Esophagus muscularis mucosa (tissue), 4 donors: ENCODE results near the gene CENPC. TPM values are rescaled to one million over a fixed set of nuclear protein-coding genes. Genes with fewer than 3 reads are reported as not detected.

Experiments
- DNase-seq: peaks from one replicate; pipeline ENCODE4 v3.0.0-alpha.2; 2017; ENCODE audit errors: extremely low spot score
- H3K27ac ChIP-seq, 4 donors: fragments of 200-600 bp; sonication (generic); replicated peaks in 1 of 4; 1 replicate in 3 of 4; 2 replicates in 1 of 4; pipeline ENCODE4 v1.5.1; 2016 to 2019; ENCODE audit warnings: mild to moderate bottlenecking in 1 of 4
- H3K27me3 ChIP-seq, 4 donors: fragments of 200-600 bp; sonication (generic); one replicate each; pipeline versions ENCODE4 v1.5.1 to v1.6.0; 2016 to 2019
- H3K36me3 ChIP-seq, 4 donors: fragments of 200-600 bp; sonication (generic); one replicate each; pipeline ENCODE4 v1.5.1; 2016 to 2019
- H3K4me1 ChIP-seq, 4 donors: fragments of 200-600 bp; sonication (generic); one replicate each; pipeline ENCODE4 v1.5.1; 2016 to 2019
- H3K4me3 ChIP-seq, 4 donors: fragments of 200-600 bp; sonication (generic); 1 replicate in 2 of 4; 2 replicates in 2 of 4; pipeline ENCODE4 v1.5.1; 2016 to 2019; ENCODE audit warnings: mild to moderate bottlenecking in 4 of 4, moderate library complexity in 1 of 4
- H3K9me3 ChIP-seq, 4 donors: fragments of 200-600 bp; sonication (generic); 1 replicate in 3 of 4; 2 replicates in 1 of 4; pipeline ENCODE4 v1.5.1; 2016 to 2019
- EP300 ChIP-seq: sonication (generic); formaldehyde crosslinking; IDR thresholded peaks from one replicate; pipeline ENCODE4 v1.6.1; 2017; ENCODE audit warnings: antibody characterized with exemption
- POLR2A ChIP-seq: fragments of 450-650 bp; IDR thresholded peaks from one replicate; pipeline ENCODE4 v1.6.1; 2017; ENCODE audit warnings: antibody characterized with exemption, moderate library complexity, mild to moderate bottlenecking, low read depth
- POLR2AphosphoS5 ChIP-seq, 2 donors: sonication (generic); formaldehyde crosslinking; IDR thresholded peaks; one replicate each; pipeline ENCODE4 v1.6.1; 2017; ENCODE audit warnings: antibody characterized with exemption in 2 of 2
- WGBS: methylation state at CpG from one replicate; pipeline ENCODE4 v1.1.5; 2018; 5-methylcytosine and 5-hydroxymethylcytosine counted together
- intact Hi-C: fragments of 100-400 bp; cut with DNase I; formaldehyde crosslinking; loops from one replicate; pipeline ENCODE4 v1.15.1; 2023
- total RNA-seq, 4 donors: library from RNA; depleted of rRNA; stranded (reverse); fragments of >200 nt; gene quantifications; one replicate each; pipeline versions ENCODE4 v1.1.0 to v1.2.1, GENCODE V29; 2016
- TF ChIP-seq, protein P1 (sequence below), 3 experiments: fragments of 200-600 bp in 2 of 3; fragments of 450-650 bp in 1 of 3; sonication (generic) in 2 of 3; IDR thresholded peaks; one replicate each; pipeline ENCODE4 v1.5.1; 2017 to 2019; ENCODE audit warnings: antibody characterized with exemption in 3 of 3, mild to moderate bottlenecking in 2 of 3, moderate library complexity in 1 of 3

Gene CENPC
- total RNA-seq, 4 donors from 2014 or later = 14.5 to 26.2 (median 15.3) TPM

DNA sequence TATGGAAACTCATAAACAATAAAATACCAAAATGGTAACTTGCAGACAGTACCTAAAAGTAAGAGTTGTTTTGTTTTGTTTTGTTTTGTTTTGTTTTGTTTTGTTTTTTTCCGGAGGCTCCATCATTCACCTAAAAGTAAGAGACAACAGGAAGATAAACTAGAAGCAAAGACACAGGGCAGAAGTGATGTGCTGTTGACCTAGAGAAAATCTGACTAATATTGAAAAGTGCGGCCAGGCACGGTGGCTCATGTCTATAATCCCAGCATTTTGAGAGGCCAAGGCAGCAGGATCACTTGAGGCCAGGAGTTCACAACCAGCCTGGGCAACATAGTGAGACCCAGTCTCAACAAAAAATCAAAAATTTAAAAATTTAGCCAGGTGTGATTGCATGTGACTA lies 5.6 kb upstream of the CENPC start:
- Histone ChIP-seq H3K4me1 (peaks cover 0 to 4% (median 2%) of the 10 kb centered on the region in 4 donors), H3K36me3 (no peaks in the 10 kb centered on the region), H3K27me3 (no peaks in the 10 kb centered on the region), H3K4me3 (no peak overlapping the region), H3K27ac (no peak overlapping the region), H3K9me3 (no peaks in the 10 kb centered on the region)
- no peak for DNase-seq
- 90% methylated on average over 3 of the region's 3 CpGs for WGBS
- TF ChIP-seq POLR2AphosphoS5 (IDR thresholded peaks at IDR 0.05) = no peak
- no peak for TF ChIP-seq EP300
- TF ChIP-seq POLR2A = no peak
- TF ChIP-seq, protein P1, sequence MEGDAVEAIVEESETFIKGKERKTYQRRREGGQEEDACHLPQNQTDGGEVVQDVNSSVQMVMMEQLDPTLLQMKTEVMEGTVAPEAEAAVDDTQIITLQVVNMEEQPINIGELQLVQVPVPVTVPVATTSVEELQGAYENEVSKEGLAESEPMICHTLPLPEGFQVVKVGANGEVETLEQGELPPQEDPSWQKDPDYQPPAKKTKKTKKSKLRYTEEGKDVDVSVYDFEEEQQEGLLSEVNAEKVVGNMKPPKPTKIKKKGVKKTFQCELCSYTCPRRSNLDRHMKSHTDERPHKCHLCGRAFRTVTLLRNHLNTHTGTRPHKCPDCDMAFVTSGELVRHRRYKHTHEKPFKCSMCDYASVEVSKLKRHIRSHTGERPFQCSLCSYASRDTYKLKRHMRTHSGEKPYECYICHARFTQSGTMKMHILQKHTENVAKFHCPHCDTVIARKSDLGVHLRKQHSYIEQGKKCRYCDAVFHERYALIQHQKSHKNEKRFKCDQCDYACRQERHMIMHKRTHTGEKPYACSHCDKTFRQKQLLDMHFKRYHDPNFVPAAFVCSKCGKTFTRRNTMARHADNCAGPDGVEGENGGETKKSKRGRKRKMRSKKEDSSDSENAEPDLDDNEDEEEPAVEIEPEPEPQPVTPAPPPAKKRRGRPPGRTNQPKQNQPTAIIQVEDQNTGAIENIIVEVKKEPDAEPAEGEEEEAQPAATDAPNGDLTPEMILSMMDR (IDR thresholded peaks at IDR 0.05) = no peak
- intact Hi-C loops = no loop called here

DNA sequence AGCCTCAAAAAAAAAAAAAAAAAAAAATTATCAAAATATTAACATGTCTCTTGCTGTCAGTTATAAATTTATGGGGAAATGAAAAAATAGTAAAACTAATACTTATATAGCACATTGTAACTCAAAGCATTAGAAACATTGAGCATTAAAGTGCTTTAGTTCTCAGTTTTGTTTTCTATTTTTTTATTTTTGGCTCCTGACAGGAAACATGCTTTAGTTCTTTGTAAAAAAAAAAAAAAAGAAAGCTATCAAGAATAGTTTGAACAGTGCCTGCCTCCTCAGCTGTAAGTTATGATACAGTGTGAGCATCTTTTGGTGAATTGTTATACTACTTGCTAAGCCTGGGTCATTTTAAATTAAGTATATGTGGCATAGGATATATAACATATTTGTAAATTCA lies 5.1 kb upstream of the CENPC start:
- H3K9me3 ChIP-seq = no peaks in the 10 kb centered on the region
- intact Hi-C loops = no loop called here
- TF ChIP-seq POLR2A (no peak), EP300 (no peak), POLR2AphosphoS5 (IDR thresholded peaks at IDR 0.05) (no peak)
- TF ChIP-seq, protein P1 (IDR thresholded peaks at IDR 0.05) = no peak
- H3K36me3 ChIP-seq = no peaks in the 10 kb centered on the region
- no peak overlapping the region for H3K27ac ChIP-seq
- peaks cover 0 to 5% (median 2%) of the 10 kb centered on the region in 4 donors for H3K4me1 ChIP-seq
- no peaks in the 10 kb centered on the region for H3K27me3 ChIP-seq
- DNase-seq = no peak
- no peak overlapping the region for H3K4me3 ChIP-seq

DNA sequence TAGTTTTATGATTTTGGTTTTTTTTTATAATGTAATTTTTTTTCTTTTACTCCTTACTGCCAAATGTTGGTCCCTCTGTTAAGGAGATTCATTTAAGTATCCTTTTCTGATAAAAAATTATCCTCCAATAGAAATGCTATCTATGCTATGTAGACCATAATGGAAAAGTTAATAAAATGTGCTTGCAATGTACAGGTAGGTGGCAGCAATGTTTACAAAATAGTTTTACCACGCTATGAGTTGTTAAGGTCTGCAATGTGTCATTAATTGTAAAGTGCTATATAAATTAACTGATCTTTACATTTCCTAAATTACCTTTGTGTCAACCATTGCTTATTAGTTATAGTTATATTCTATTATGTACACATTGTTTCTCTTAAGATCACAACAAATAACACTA lies 3.8 kb upstream of the CENPC start:
- TF ChIP-seq POLR2A = no peak
- TF ChIP-seq EP300 = no peak
- TF ChIP-seq, protein P1 (IDR thresholded peaks at IDR 0.05) = no peak
- no peak for TF ChIP-seq POLR2AphosphoS5 (IDR thresholded peaks at IDR 0.05)
- DNase-seq = no peak
- Histone ChIP-seq H3K4me3 (no peak overlapping the region), H3K36me3 (no peaks in the 10 kb centered on the region), H3K27me3 (no peaks in the 10 kb centered on the region), H3K4me1 (peaks cover 3 to 9% (median 8%) of the 10 kb centered on the region in 4 donors), H3K27ac (no peak overlapping the region), H3K9me3 (no peaks in the 10 kb centered on the region)
- intact Hi-C loops = loop anchor here (5.0 kb wide), 1 partner anchor 153 kb away; the partner anchor contains the start of gene UBA6
- 33% methylated on average over 1 of the region's 1 CpG for WGBS

DNA sequence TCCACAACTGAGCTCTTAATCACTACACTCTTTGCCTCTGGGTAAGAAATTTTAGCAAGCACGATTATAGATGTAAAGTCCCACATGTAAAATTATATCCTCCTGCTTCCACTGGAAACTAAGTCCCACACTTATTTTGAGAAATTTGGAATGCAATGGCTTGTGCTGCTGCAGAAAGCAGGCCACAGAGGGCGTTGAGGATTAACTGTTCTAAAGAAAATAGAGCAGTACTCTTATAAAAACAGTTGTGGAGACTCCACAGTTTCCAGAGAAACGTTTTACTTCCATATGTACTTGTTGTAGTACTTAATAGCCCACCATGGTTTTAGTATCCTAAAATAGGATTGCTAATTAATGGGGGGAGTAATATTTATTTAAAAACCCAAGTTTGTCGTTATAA lies 1.7 kb upstream of the CENPC start:
- intact Hi-C loops = loop anchor here (5.0 kb wide), 1 partner anchor 155 kb away; the partner anchor contains the start of gene UBA6
- TF ChIP-seq EP300 (no peak), POLR2A (no peak), POLR2AphosphoS5 (IDR thresholded peaks at IDR 0.05) (no peak)
- TF ChIP-seq, protein P1 (IDR thresholded peaks at IDR 0.05) = peak in 1 of 3 experiments; percentile 11
- Histone ChIP-seq H3K4me1 (peaks cover 8 to 31% (median 30%) of the 10 kb centered on the region in 4 donors), H3K9me3 (no peaks in the 10 kb centered on the region), H3K4me3 (no peak overlapping the region), H3K27ac (no peak overlapping the region), H3K27me3 (no peaks in the 10 kb centered on the region), H3K36me3 (peaks cover 0 to 6% (median 0%) of the 10 kb centered on the region in 4 donors)
- 59% methylated on average over 4 of the region's 4 CpGs for WGBS
- no peak for DNase-seq

DNA sequence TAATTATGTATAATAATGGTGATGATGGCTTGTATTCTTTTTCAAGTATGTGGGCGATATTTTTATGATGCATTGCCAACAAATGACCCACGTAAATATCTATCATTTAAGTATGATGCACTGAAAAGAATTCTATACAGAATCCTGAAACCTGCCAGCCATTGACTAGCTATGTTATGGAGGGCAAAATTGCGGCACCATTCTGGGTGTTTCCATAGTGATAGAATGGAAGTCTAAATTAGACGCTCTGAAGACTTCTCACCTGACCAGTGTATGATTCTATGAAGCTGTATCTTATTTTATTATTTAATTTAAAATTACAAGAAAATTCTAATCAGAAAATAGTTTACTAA lies 677 bp upstream of the CENPC start:
- DNase-seq = no peak
- intact Hi-C loops = loop anchor here (5.0 kb wide), 1 partner anchor 156 kb away; the partner anchor contains the start of gene UBA6
- WGBS = 32% methylated on average over 4 of the region's 4 CpGs

More for the DNA sequence above, 677 bp upstream of the CENPC start:
- H3K4me3 ChIP-seq = peak overlapping the region; percentile 67 to 79 (median 73)
- H3K27me3 ChIP-seq = no peaks in the 10 kb centered on the region
- TF ChIP-seq, protein P1 (IDR thresholded peaks at IDR 0.05) = no peak
- TF ChIP-seq POLR2A (no peak), POLR2AphosphoS5 (IDR thresholded peaks at IDR 0.05) (no peak), EP300 (no peak)
- peak overlapping the region; percentile 84 to 92 (median 90) for H3K27ac ChIP-seq
- no peaks in the 10 kb centered on the region for H3K9me3 ChIP-seq
- H3K36me3 ChIP-seq = peaks cover 0 to 6% (median under 1%) of the 10 kb centered on the region in 4 donors
- H3K4me1 ChIP-seq = peaks cover 8 to 34% (median 33%) of the 10 kb centered on the region in 4 donors
